ENCODE data around the gene NPAS3. TPM values are rescaled to one million over a fixed set of nuclear protein-coding genes. Genes with fewer than 3 reads are reported as not detected.

The NPAS3 gene
- total and polyA plus RNA-seq, 2 donors (not counting 3 experiments of a cell fraction or from before 2014, with no cell fraction given) = 0.10 to 0.13 TPM

DNA sequence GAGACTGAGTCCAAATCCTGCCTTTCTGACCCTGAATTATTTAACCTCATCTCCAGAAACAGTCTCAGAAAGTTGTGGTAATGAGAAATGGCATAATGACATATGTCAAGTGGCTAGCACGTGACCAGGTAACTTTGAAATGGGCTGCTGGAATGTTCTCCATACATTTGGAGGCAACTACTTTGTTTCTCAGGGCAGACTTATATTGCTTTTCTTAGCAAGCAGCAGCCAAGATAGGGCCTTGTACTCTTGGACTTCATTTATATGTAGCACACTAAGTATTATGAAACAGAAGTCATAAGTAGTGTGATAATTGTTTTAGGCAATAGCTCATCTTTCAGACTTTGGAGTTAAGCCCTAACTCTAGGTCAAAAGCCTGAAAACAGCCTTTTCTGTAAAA lies 494.7 kb downstream of the NPAS3 start:
- Histone ChIP-seq H2AFZ (ENCODE audit: low read depth, low read length) (no peak overlapping the region), H3K9ac (replicated peaks; ENCODE audit: extremely low read depth, insufficient read depth, low read length) (no peak overlapping the region), H3K9me3 (replicated peaks; ENCODE audit: control insufficient read depth, insufficient read depth, low read length) (no peaks in the 10 kb centered on the region), H3K79me2 (ENCODE audit: control insufficient read depth, insufficient read depth, low read length) (no peaks in the 10 kb centered on the region), H3K4me3 (replicated peaks in 1 of 3; ENCODE audit: insufficient read depth in 1 of 3, low read depth in 1 of 3, low read length in 3 of 3) (no peak overlapping the region), H3K4me1 (ENCODE audit: control insufficient read depth, extremely low read depth, insufficient read depth, low read length) (no peaks in the 10 kb centered on the region), H3K27me3 (ENCODE audit: control insufficient read depth in 2 of 2, insufficient read depth in 2 of 2, low read length in 2 of 2) (no peaks in the 10 kb centered on the region), H4K20me1 (replicated peaks; ENCODE audit: control insufficient read depth, extremely low read depth, insufficient read depth, low read length) (no peaks in the 10 kb centered on the region), H3K4me2 (ENCODE audit: insufficient read depth, low read length) (no peak overlapping the region), H3K36me3 (ENCODE audit: control insufficient read depth in 2 of 2, extremely low read depth in 1 of 2, insufficient read depth in 2 of 2, low read length in 2 of 2) (no peaks in the 10 kb centered on the region), H3K9me1 (replicated peaks; ENCODE audit: control insufficient read depth, extremely low read depth, insufficient read depth, low read length) (no peaks in the 10 kb centered on the region), H3K27ac (ENCODE audit: insufficient read depth, low read depth, low read length) (no peak overlapping the region)
- BruUV-seq (replicated peaks) = no TSS peak
- FAIRE-seq (no peak), DNase-seq (ENCODE audit: low read depth, low spot score) (no peak)
- intact Hi-C loops (cut with micrococcal nuclease) = loop anchor here (2.0 kb wide), 2 partner anchors 359 to 857 kb away; no protein-coding TSS in a partner anchor
- ChIA-PET CTCF (interaction anchor here (3.3 kb wide), 1 partner anchor 359 kb away, joined by 27 read pairs; no protein-coding TSS in a partner anchor), POLR2A (no interaction called here)
- TF ChIP-seq FOS (IDR thresholded peaks at IDR 0.05; ENCODE audit: borderline replicate concordance, insufficient read depth, low read length) = no peak
- no peak for TF ChIP-seq JUN (IDR thresholded peaks at IDR 0.05; ENCODE audit: borderline replicate concordance, insufficient read depth, insufficient read length, low read depth)
- TF ChIP-seq MYC (IDR thresholded peaks at IDR 0.05; ENCODE audit: low read depth, low read length) = no peak
- TF ChIP-seq, protein P1, sequence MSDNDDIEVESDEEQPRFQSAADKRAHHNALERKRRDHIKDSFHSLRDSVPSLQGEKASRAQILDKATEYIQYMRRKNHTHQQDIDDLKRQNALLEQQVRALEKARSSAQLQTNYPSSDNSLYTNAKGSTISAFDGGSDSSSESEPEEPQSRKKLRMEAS (IDR thresholded peaks at IDR 0.05; ENCODE audit: insufficient read depth, insufficient read length) = no peak
- no peak for TF ChIP-seq EZH2 (IDR thresholded peaks at IDR 0.05; ENCODE audit: borderline replicate concordance, low read depth, low read length, severe bottlenecking)
- no peak for TF ChIP-seq POLR2A (IDR thresholded peaks at IDR 0.05; ENCODE audit: low read depth, low read length)
- TF ChIP-seq GATA2 (IDR thresholded peaks at IDR 0.05; ENCODE audit: insufficient read depth, insufficient read length, low read depth, low read length) = no peak
- TF ChIP-seq, protein P2, sequence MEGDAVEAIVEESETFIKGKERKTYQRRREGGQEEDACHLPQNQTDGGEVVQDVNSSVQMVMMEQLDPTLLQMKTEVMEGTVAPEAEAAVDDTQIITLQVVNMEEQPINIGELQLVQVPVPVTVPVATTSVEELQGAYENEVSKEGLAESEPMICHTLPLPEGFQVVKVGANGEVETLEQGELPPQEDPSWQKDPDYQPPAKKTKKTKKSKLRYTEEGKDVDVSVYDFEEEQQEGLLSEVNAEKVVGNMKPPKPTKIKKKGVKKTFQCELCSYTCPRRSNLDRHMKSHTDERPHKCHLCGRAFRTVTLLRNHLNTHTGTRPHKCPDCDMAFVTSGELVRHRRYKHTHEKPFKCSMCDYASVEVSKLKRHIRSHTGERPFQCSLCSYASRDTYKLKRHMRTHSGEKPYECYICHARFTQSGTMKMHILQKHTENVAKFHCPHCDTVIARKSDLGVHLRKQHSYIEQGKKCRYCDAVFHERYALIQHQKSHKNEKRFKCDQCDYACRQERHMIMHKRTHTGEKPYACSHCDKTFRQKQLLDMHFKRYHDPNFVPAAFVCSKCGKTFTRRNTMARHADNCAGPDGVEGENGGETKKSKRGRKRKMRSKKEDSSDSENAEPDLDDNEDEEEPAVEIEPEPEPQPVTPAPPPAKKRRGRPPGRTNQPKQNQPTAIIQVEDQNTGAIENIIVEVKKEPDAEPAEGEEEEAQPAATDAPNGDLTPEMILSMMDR (IDR thresholded peaks at IDR 0.05; ENCODE audit: extremely low read depth in 1 of 2, insufficient read depth in 1 of 2, low read depth in 1 of 2, low read length in 2 of 2) = no peak
- no peak for TF ChIP-seq POLR2AphosphoS5 (IDR thresholded peaks at IDR 0.05; ENCODE audit: insufficient read depth, low read depth, low read length)
- dilution Hi-C loops (cut with MboI; ENCODE audit: extremely low pct_ligation_motif_present, low sequenced_read_pairs) = no loop called here

Data from endothelial cell of umbilical vein (primary cell).